Measurements from ENCODE around the gene A2ML1. TPM values are rescaled to one million over a fixed set of nuclear protein-coding genes. Genes with fewer than 3 reads are reported as not detected.
"Not testable (repeated sequence)": the region's sequence is repeated elsewhere in the genome, so short reads cannot be mapped to it uniquely, and the experiment has no call there.

A2ML1 gene
- total RNA-seq, 2 experiments from 2014 or later = not detected

GRCh38 chr12:8796831-8797626, 25.4 kb upstream of the A2ML1 start:
- no peaks in the 10 kb centered on the region for H3K4me1 Mint-ChIP-seq (ENCODE audit: low read depth)
- no peaks in the 10 kb centered on the region for H3K27me3 Mint-ChIP-seq
- H3K4me3 Mint-ChIP-seq = no peak overlapping the region
- intact Hi-C loops (cut with micrococcal nuclease) = no loop called here
- H3K9me3 Mint-ChIP-seq = no peaks in the 10 kb centered on the region
- no peaks in the 10 kb centered on the region for H3K36me3 Mint-ChIP-seq (ENCODE audit: low read depth)
- no peak for ATAC-seq
- no peak for DNase-seq
- TF ChIP-seq CTCF (IDR thresholded peaks at IDR 0.05) = no peak
- ChIA-PET POLR2A (no interaction called here), CTCF (no interaction called here)
- no peak overlapping the region for H3K27ac Mint-ChIP-seq

GRCh38 chr12:8801213-8801612, 21.2 kb upstream of the A2ML1 start:
- POLR2A ChIA-PET; intact Hi-C loops (cut with micrococcal nuclease); H3K36me3 Mint-ChIP-seq (ENCODE audit: low read depth); H3K4me1 Mint-ChIP-seq (ENCODE audit: low read depth); ATAC-seq; H3K27me3 Mint-ChIP-seq; H3K4me3 Mint-ChIP-seq; H3K9me3 Mint-ChIP-seq; CTCF ChIA-PET; H3K27ac Mint-ChIP-seq; DNase-seq: not testable (repeated sequence)

GRCh38 chr12:8804833-8805232, 17.6 kb upstream of the A2ML1 start:
- H3K27me3 Mint-ChIP-seq; H3K27ac Mint-ChIP-seq; H3K4me3 Mint-ChIP-seq; H3K4me1 Mint-ChIP-seq (ENCODE audit: low read depth); CTCF ChIA-PET; intact Hi-C loops (cut with micrococcal nuclease); H3K36me3 Mint-ChIP-seq (ENCODE audit: low read depth); POLR2A ChIA-PET; ATAC-seq; DNase-seq; H3K9me3 Mint-ChIP-seq: not testable (repeated sequence)

GRCh38 chr12:8805487-8805886, 16.9 kb upstream of the A2ML1 start:
- H3K27me3 Mint-ChIP-seq; intact Hi-C loops (cut with micrococcal nuclease); H3K27ac Mint-ChIP-seq; DNase-seq; H3K4me1 Mint-ChIP-seq (ENCODE audit: low read depth); POLR2A ChIA-PET; ATAC-seq; CTCF ChIA-PET; H3K9me3 Mint-ChIP-seq; H3K4me3 Mint-ChIP-seq; H3K36me3 Mint-ChIP-seq (ENCODE audit: low read depth): not testable (repeated sequence)

- DNase-seq; H3K4me3 Mint-ChIP-seq; CTCF ChIA-PET; POLR2A ChIA-PET; H3K27ac Mint-ChIP-seq; ATAC-seq; H3K4me1 Mint-ChIP-seq (ENCODE audit: low read depth); intact Hi-C loops (cut with micrococcal nuclease); H3K27me3 Mint-ChIP-seq; H3K36me3 Mint-ChIP-seq (ENCODE audit: low read depth); H3K9me3 Mint-ChIP-seq: not testable (repeated sequence)
Observed at GRCh38 chr12:8807084-8807483, 15.3 kb upstream of the A2ML1 start.

GRCh38 chr12:8810112-8810511, 12.3 kb upstream of the A2ML1 start:
- POLR2A ChIA-PET; H3K27ac Mint-ChIP-seq; intact Hi-C loops (cut with micrococcal nuclease): not testable (repeated sequence)

GRCh38 chr12:8813572-8814357, 8.7 kb upstream of the A2ML1 start:
- DNase-seq = no peak

More at GRCh38 chr12:8810112-8810511, 12.3 kb upstream of the A2ML1 start:
- CTCF ChIA-PET; H3K9me3 Mint-ChIP-seq; H3K4me3 Mint-ChIP-seq; DNase-seq; H3K36me3 Mint-ChIP-seq (ENCODE audit: low read depth); H3K27me3 Mint-ChIP-seq; H3K4me1 Mint-ChIP-seq (ENCODE audit: low read depth); ATAC-seq: not testable (repeated sequence)

More at GRCh38 chr12:8813572-8814357, 8.7 kb upstream of the A2ML1 start:
- no peaks in the 10 kb centered on the region for H3K4me1 Mint-ChIP-seq (ENCODE audit: low read depth)
- H3K27me3 Mint-ChIP-seq = no peaks in the 10 kb centered on the region
- POLR2A ChIA-PET = no interaction called here
- TF ChIP-seq CTCF (IDR thresholded peaks at IDR 0.05) = no peak
- H3K36me3 Mint-ChIP-seq (ENCODE audit: low read depth) = no peaks in the 10 kb centered on the region
- CTCF ChIA-PET = no interaction called here
- H3K4me3 Mint-ChIP-seq = no peak overlapping the region
- ATAC-seq = no peak
- H3K9me3 Mint-ChIP-seq = no peaks in the 10 kb centered on the region
- no peak overlapping the region for H3K27ac Mint-ChIP-seq
- intact Hi-C loops (cut with micrococcal nuclease) = no loop called here

All from activated CD8-positive, alpha-beta T cell treated with anti-CD3 and anti-CD28 coated beads for 36 hours (primary cell).